WERI-Rb-1 (cell line): ENCODE results near the gene FKBP8.

Source experiments
- DNase-seq: peaks from one replicate; pipeline ENCODE4 v3.0.0-alpha.2; 2020
- H3K27ac ChIP-seq: fragments of 250-450 bp; sonication (Bioruptor Pico); 2 replicates; pipeline ENCODE4 v1.5.1; 2020; ENCODE audit warnings: mild to moderate bottlenecking, moderate library complexity
- H3K27me3 ChIP-seq: fragments of 250-450 bp; sonication (Bioruptor Pico); 2 replicates; pipeline ENCODE4 v1.5.1; 2021; ENCODE audit warnings: mild to moderate bottlenecking, low read depth, moderate library complexity; ENCODE audit not compliant: insufficient read depth, severe bottlenecking
- H3K36me3 ChIP-seq: fragments of 250-450 bp; sonication (Bioruptor Pico); 2 replicates; pipeline ENCODE4 v1.5.1; 2020; ENCODE audit warnings: mild to moderate bottlenecking, moderate library complexity
- H3K4me3 ChIP-seq: 2 replicates; pipeline ENCODE4 v1.5.1; 2011; ENCODE audit warnings: low read depth, mild to moderate bottlenecking, control low read depth, low read length
- H3K9me3 ChIP-seq: fragments of 250-450 bp; sonication (Bioruptor Pico); 2 replicates; pipeline ENCODE4 v1.5.1; 2021; ENCODE audit warnings: mild to moderate bottlenecking, moderate library complexity; ENCODE audit not compliant: severe bottlenecking
- CTCF ChIP-seq: IDR thresholded peaks from 2 replicates; pipeline ENCODE4 v1.5.1; 2011; ENCODE audit warnings: low read depth, mild to moderate bottlenecking, control low read depth, inconsistent platforms, low read length

Gene FKBP8

GRCh38 chr19:18503337-18503970 is 39.9 kb downstream of the FKBP8 start:
- DNase-seq = no peak
- H3K9me3 ChIP-seq = no peaks in the 10 kb centered on the region
- no peak for TF ChIP-seq CTCF
- no peaks in the 10 kb centered on the region for H3K27me3 ChIP-seq
- no peaks in the 10 kb centered on the region for H3K36me3 ChIP-seq
- H3K27ac ChIP-seq = no peak overlapping the region
- H3K4me3 ChIP-seq = no peak overlapping the region

GRCh38 chr19:18502638-18503294 is 40.6 kb downstream of the FKBP8 start:
- Histone ChIP-seq H3K9me3 (no peaks in the 10 kb centered on the region), H3K27ac (no peak overlapping the region), H3K4me3 (no peak overlapping the region), H3K36me3 (no peaks in the 10 kb centered on the region), H3K27me3 (no peaks in the 10 kb centered on the region)
- TF ChIP-seq CTCF = no peak
- no peak for DNase-seq

DNA sequence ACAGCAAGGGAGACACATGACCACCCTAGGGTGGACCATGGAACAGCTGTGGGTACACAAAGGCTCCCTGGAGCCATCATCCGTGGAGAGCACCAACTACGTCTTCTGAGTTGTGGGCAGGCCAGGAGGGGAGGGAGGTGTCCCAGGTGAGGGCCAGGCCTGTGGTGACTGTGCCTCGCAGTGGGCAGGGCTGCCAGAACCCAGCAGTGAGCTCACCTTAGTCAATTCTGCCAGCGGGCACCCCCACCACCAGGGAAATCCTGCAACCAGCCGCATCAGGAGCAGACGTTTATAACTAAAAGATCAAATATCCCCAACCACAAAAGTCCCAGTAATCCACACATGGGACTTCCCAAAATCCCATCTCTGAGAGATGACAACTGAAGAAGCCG is 41.1 kb downstream of the FKBP8 start:
- Histone ChIP-seq H3K27me3 (no peaks in the 10 kb centered on the region), H3K9me3 (no peaks in the 10 kb centered on the region), H3K36me3 (no peaks in the 10 kb centered on the region), H3K27ac (no peak overlapping the region), H3K4me3 (no peak overlapping the region)
- no peak for DNase-seq
- no peak for TF ChIP-seq CTCF

DNA sequence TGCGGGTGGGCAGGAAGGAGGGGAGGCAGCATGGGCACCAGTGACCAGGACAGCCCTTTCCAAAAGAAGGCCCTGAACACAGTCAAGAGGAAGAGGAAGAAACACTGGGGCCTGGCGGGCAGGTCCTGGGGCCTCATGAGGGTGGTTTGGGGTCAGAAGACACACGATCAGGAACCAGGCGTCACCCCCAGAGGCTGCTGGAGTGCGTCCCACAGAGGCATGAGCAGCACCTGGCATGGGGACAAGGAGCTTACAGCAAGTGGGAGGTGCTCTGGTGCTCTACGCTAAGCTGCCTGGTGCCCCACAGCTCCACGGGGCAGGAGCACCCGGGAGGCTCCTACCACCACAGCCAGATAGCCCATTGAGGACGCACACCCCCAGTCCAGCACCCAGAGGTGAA is 41.5 kb downstream of the FKBP8 start:
- no peaks in the 10 kb centered on the region for H3K9me3 ChIP-seq
- TF ChIP-seq CTCF = no peak
- no peak for DNase-seq

DNA sequence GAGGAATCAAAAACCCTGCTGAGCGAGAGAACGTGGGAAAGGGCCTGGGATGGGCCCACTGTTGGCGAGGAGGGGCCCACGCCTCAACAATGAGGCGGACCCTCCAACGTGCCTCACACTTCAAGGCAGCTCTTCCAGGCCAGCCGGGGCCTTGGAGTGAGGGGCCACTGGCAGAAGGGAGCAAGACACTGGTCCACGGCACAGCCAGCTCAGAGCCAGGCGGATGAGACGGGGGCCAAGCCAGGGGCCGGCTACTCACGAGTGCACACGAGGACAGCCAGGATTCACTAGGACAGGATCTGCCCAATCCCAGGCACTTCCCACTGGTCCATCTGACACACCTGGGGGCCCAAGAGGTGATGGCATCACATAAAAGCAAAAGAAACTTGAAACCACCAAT is 42.0 kb downstream of the FKBP8 start:
- Histone ChIP-seq H3K9me3 (no peaks in the 10 kb centered on the region), H3K27ac (no peak overlapping the region)
- no peak for TF ChIP-seq CTCF

More for the DNA sequence above, 41.5 kb downstream of the FKBP8 start:
- Histone ChIP-seq H3K27ac (no peak overlapping the region), H3K4me3 (no peak overlapping the region), H3K36me3 (no peaks in the 10 kb centered on the region), H3K27me3 (no peaks in the 10 kb centered on the region)

GRCh38 chr19:18500799-18501198 is 42.6 kb downstream of the FKBP8 start:
- Histone ChIP-seq H3K4me3 (no peak overlapping the region), H3K27me3 (no peaks in the 10 kb centered on the region), H3K9me3 (no peaks in the 10 kb centered on the region), H3K36me3 (no peaks in the 10 kb centered on the region), H3K27ac (no peak overlapping the region)
- no peak for DNase-seq
- TF ChIP-seq CTCF = no peak

More for the DNA sequence above, 42.0 kb downstream of the FKBP8 start:
- Histone ChIP-seq H3K27me3 (no peaks in the 10 kb centered on the region), H3K36me3 (no peaks in the 10 kb centered on the region), H3K4me3 (no peak overlapping the region)
- DNase-seq = no peak
